ENCODE results near the gene TAB2.
"Not testable (repeated sequence)": the region's sequence is repeated elsewhere in the genome, so short reads cannot be mapped to it uniquely, and the experiment has no call there.

TAB2 gene

GRCh38 chr6:149448821-149449453, 131.4 kb downstream of the TAB2 start:
- DNase-seq, result no peak

GRCh38 chr6:149449831-149450678, 132.5 kb downstream of the TAB2 start:
- DNase-seq, result no peak

- no peak for DNase-seq
Observed at GRCh38 chr6:149450679-149451375, 133.3 kb downstream of the TAB2 start.

GRCh38 chr6:149451376-149452036, 134.0 kb downstream of the TAB2 start:
- no peak for DNase-seq

- DNase-seq, result no peak
Observed at GRCh38 chr6:149452037-149452939, 134.8 kb downstream of the TAB2 start.

GRCh38 chr6:149453597-149454345, 136.3 kb downstream of the TAB2 start:
- no peak for DNase-seq

- DNase-seq, result no peak
Observed at GRCh38 chr6:149454346-149454848, 136.9 kb downstream of the TAB2 start.

- DNase-seq, result no peak
Observed at GRCh38 chr6:149455031-149455732, 137.7 kb downstream of the TAB2 start.

- no peak for DNase-seq
Observed at GRCh38 chr6:149456311-149457021, 139.0 kb downstream of the TAB2 start.

- no peak for DNase-seq
Observed at GRCh38 chr6:149457316-149457884, 139.9 kb downstream of the TAB2 start.

GRCh38 chr6:149458196-149458595, 140.7 kb downstream of the TAB2 start:
- DNase-seq, result no peak

- no peak for DNase-seq
Observed at GRCh38 chr6:149458806-149459205, 141.3 kb downstream of the TAB2 start.

GRCh38 chr6:149459761-149460160, 142.2 kb downstream of the TAB2 start:
- no peak for DNase-seq

- DNase-seq, result not testable (repeated sequence)
Observed at GRCh38 chr6:149460249-149460648, 142.7 kb downstream of the TAB2 start.
